GM12891 (cell line): ENCODE measurements around the gene FUT2.

Experiments
- DNase-seq: peaks from one replicate; pipeline ENCODE4 v3.0.0; 2011; ENCODE audit warnings: low spot score; ENCODE audit not compliant: insufficient read length
- FAIRE-seq: peaks from 2 replicates; lab custom pipeline; 2011; peaks lifted over from hg19 to GRCh38; lab: Jason Lieb, UNC
- PAX5 ChIP-seq: IDR thresholded peaks from 2 replicates; pipeline ENCODE4 v1.6.1; 2011; ENCODE audit warnings: low read length, moderate library complexity, mild to moderate bottlenecking; ENCODE audit not compliant: insufficient read depth, severe bottlenecking
- POLR2A ChIP-seq: IDR thresholded peaks from 2 replicates; pipeline ENCODE4 v1.6.1; 2011; ENCODE audit warnings: low read depth, low read length, control low read depth
- POLR2AphosphoS5 ChIP-seq: IDR thresholded peaks from 2 replicates; pipeline ENCODE4 v1.6.1; 2011; ENCODE audit warnings: low read depth, low read length, control low read depth
- POU2F2 ChIP-seq: IDR thresholded peaks from 2 replicates; pipeline ENCODE4 v1.6.1; 2011; ENCODE audit warnings: low read depth, mild to moderate bottlenecking, control low read depth, low read length, moderate library complexity
- SPI1 ChIP-seq: IDR thresholded peaks from 2 replicates; pipeline ENCODE4 v1.6.1; 2011; ENCODE audit warnings: low read depth, low read length, control low read depth
- TAF1 ChIP-seq: IDR thresholded peaks from 2 replicates; pipeline ENCODE4 v1.6.1; 2011; ENCODE audit warnings: low read depth, low read length, control low read depth

FUT2 gene

DNA sequence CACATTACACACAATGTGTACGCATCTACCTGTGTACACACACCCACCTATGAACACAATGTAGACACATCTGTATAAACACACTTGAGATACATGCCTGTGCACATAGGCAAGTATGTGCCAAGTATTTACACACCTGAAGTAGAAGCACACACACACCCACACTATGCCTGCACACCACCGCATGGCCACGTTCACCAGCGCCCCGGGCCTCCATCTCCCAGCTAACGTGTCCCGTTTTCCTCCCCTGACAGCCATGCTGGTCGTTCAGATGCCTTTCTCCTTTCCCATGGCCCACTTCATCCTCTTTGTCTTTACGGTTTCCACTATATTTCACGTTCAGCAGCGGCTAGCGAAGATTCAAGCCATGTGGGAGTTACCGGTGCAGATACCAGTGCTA lies 6.9 kb downstream of the FUT2 start:
- no peak for TF ChIP-seq SPI1
- no peak for TF ChIP-seq POLR2AphosphoS5
- TF ChIP-seq TAF1: no peak
- no peak for DNase-seq
- no peak for FAIRE-seq

DNA sequence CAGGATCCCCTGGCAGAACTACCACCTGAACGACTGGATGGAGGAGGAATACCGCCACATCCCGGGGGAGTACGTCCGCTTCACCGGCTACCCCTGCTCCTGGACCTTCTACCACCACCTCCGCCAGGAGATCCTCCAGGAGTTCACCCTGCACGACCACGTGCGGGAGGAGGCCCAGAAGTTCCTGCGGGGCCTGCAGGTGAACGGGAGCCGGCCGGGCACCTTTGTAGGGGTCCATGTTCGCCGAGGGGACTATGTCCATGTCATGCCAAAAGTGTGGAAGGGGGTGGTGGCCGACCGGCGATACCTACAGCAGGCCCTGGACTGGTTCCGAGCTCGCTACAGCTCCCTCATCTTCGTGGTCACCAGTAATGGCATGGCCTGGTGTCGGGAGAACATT lies 7.5 kb downstream of the FUT2 start:
- FAIRE-seq: no peak
- TF ChIP-seq POU2F2 (no peak), POLR2AphosphoS5 (no peak), TAF1 (no peak), PAX5 (no peak), POLR2A (no peak), SPI1 (no peak)
- DNase-seq: no peak

DNA sequence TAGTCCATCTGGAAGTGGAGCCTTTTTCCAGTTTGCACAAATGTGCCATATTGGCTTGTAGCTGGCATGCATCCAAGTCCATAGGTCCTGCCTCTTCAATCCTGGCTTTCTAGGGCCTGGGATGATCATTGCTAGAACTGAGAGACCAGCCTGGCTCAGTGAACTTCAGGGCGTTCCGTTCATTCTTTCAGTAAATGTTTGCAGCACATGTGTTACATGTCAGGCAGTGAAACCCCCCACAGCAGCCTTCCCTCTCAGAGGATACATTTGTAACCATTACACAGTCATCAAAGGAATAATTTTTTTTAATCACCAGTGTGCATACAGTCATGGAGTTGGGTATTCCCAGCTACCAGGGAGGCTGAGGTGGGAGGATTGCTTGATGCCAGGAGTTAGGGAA lies 9.7 kb downstream of the FUT2 start:
- TF ChIP-seq TAF1 (no peak), POLR2A (no peak), POLR2AphosphoS5 (no peak)
- DNase-seq (no peak), FAIRE-seq (no peak)

- FAIRE-seq (no peak), DNase-seq (no peak)
- TF ChIP-seq POLR2AphosphoS5: no peak
- TF ChIP-seq POLR2A: no peak
Measured at GRCh38 chr19:48708471-48708870, 12.7 kb downstream of the FUT2 start.

- no peak for FAIRE-seq
- no peak for TF ChIP-seq POLR2AphosphoS5
- no peak for TF ChIP-seq TAF1
- TF ChIP-seq PAX5: no peak
- TF ChIP-seq POU2F2: no peak
- TF ChIP-seq SPI1: no peak
- no peak for TF ChIP-seq POLR2A
- DNase-seq: no peak
Measured at GRCh38 chr19:48711106-48711662, 15.4 kb downstream of the FUT2 start.

- TF ChIP-seq POLR2A (no peak), POU2F2 (no peak), TAF1 (no peak), SPI1 (no peak), PAX5 (no peak), POLR2AphosphoS5 (no peak)
- DNase-seq: no peak
- FAIRE-seq: no peak
Measured at GRCh38 chr19:48713041-48713863, 17.5 kb downstream of the FUT2 start.

GRCh38 chr19:48713864-48714755 lies 18.3 kb downstream of the FUT2 start:
- DNase-seq (peak; percentile 99), FAIRE-seq (peak; percentile 98)
- TF ChIP-seq POU2F2 (no peak), PAX5 (no peak), SPI1 (no peak), POLR2A (no peak), POLR2AphosphoS5 (no peak), TAF1 (no peak)

GRCh38 chr19:48714759-48715675 lies 19.2 kb downstream of the FUT2 start:
- DNase-seq (no peak), FAIRE-seq (no peak)
- TF ChIP-seq PAX5: no peak
- no peak for TF ChIP-seq SPI1
- no peak for TF ChIP-seq TAF1
- TF ChIP-seq POLR2A: no peak
- TF ChIP-seq POLR2AphosphoS5: no peak
- no peak for TF ChIP-seq POU2F2

DNA sequence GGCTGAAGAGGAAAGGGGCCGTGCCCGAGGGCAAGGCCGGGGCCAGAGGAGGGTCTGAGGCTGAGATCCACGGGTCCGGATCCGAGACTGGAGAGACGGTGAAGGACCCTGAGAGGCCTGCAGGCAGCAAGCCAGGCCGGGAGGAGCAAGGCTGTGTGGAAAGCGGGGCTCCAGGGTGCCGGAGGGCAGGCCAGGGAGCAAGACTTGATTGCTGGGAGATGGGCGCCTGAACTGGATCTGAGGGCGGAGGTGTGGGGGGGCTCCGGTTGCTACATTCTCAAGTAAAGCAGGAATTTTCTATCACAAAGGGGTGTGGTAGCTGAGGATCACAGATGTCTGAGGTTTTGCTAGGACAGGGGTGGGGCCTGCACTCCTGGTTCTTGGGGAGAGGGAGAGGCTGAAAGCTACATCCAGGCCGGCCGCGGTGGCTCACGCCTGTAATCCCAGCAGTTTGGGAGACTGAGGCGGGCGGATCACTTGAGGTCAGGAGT lies 20.0 kb downstream of the FUT2 start:
- no peak for DNase-seq
- TF ChIP-seq POU2F2: no peak
- TF ChIP-seq SPI1: no peak
- no peak for TF ChIP-seq PAX5
- no peak for TF ChIP-seq TAF1
- TF ChIP-seq POLR2A: no peak
- no peak for TF ChIP-seq POLR2AphosphoS5
- FAIRE-seq: no peak
